Body of pancreas (tissue), 4 donors: Measurements from ENCODE around the gene DPEP2. TPM values are rescaled to one million over a fixed set of nuclear protein-coding genes. Genes with fewer than 3 reads are reported as not detected.

Source experiments
- ATAC-seq: fragments of 150-250 bp; one replicate; pipeline ENCODE4 v1.9.1; 2016
- DNase-seq, 4 donors: peaks; one replicate each; pipeline ENCODE4 v3.0.0-alpha.2; 2019
- H3K27ac ChIP-seq, 4 donors: fragments of 200-600 bp; sonication (generic); 1 replicate in 3 of 4; 2 replicates in 1 of 4; pipeline versions ENCODE4 v1.5.1 to v1.6.1; 2016 to 2019; ENCODE audit warnings: mild to moderate bottlenecking in 1 of 4, mixed read lengths in 1 of 4, moderate library complexity in 1 of 4
- H3K27me3 ChIP-seq, 2 donors: fragments of 200-600 bp; sonication (generic); one replicate each; pipeline ENCODE4 v1.6.0; 2016; ENCODE audit warnings: mild to moderate bottlenecking in 1 of 2
- H3K36me3 ChIP-seq, 2 donors: fragments of 200-600 bp; sonication (generic); replicated peaks in 1 of 2; 2 replicates each; pipeline ENCODE4 v1.5.1; 2016; ENCODE audit warnings: low read depth in 2 of 2; ENCODE audit not compliant: insufficient read depth in 1 of 2
- H3K4me1 ChIP-seq: fragments of 200-600 bp; sonication (generic); one replicate; pipeline ENCODE4 v1.6.0; 2016
- H3K4me3 ChIP-seq, 2 donors: fragments of 200-600 bp; sonication (generic); 1 replicate in 1 of 2; 2 replicates in 1 of 2; pipeline ENCODE4 v1.5.1; 2016 to 2019
- H3K9me3 ChIP-seq, 3 donors: fragments of 200-600 bp; sonication (generic); 1 replicate in 2 of 3; 2 replicates in 1 of 3; pipeline ENCODE4 v1.5.1; 2016
- POLR2A ChIP-seq, 3 donors: fragments of 450-650 bp; IDR thresholded peaks; one replicate each; pipeline ENCODE4 v1.6.1; 2016; ENCODE audit warnings: antibody characterized with exemption in 3 of 3, mild to moderate bottlenecking in 2 of 3
- whole genome bisulfite sequencing, 2 donors: methylation state at CpG; one replicate each; pipeline ENCODE4 v1.1.5; 2017; 5-methylcytosine and 5-hydroxymethylcytosine counted together
- intact Hi-C: fragments of 100-400 bp; cut with DNase I; formaldehyde crosslinking; loops from one replicate; pipeline ENCODE4 v1.15.1; 2023
- total RNA-seq, 2 donors: library from RNA; depleted of rRNA; stranded (reverse); fragments of >200 nt; gene quantifications; one replicate each; pipeline ENCODE4 v1.1.0, GENCODE V29; 2016
- TF ChIP-seq, protein P1 (sequence below), 7 experiments: fragments of 450-650 bp in 4 of 7; fragments of 200-600 bp in 3 of 7; sonication (generic) in 3 of 7; IDR thresholded peaks; one replicate each; pipeline ENCODE4 v1.5.1; 2016 to 2019; ENCODE audit warnings: antibody characterized with exemption in 7 of 7

Gene DPEP2
- total RNA-seq, 2 donors from 2014 or later, result 0.78 to 1.3 TPM

DNA sequence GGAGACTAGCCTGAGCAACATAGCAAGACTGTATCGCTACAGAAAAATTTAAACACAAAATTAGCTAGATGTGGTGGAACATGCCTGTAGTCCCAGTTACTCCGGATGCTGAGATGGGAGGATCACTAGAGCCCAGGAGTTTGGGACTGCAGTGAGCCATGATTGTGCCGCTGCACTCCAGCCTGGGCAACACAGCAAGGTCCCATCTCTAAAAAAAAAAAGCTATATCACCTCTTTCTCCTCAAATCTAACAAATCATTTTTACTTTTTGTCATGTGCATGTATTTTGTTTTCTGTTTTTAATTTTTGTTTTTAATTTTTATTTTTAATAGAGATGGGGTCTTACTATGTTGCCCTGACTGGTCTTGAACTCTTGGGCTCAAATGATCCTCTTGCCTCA, 29.7 kb upstream of the DPEP2 start:
- Histone ChIP-seq H3K4me3 (no peak overlapping the region), H3K27ac (no peak overlapping the region), H3K36me3 (no peaks in the 10 kb centered on the region), H3K9me3 (no peaks in the 10 kb centered on the region), H3K27me3 (no peaks in the 10 kb centered on the region), H3K4me1 (peaks cover 3% of the 10 kb centered on the region)
- ATAC-seq (no peak), DNase-seq (no peak)
- 93 to 97% methylated on average over 3 of the region's 3 CpGs for WGBS, 2 donors
- intact Hi-C loops, result no loop called here
- TF ChIP-seq, protein P1, sequence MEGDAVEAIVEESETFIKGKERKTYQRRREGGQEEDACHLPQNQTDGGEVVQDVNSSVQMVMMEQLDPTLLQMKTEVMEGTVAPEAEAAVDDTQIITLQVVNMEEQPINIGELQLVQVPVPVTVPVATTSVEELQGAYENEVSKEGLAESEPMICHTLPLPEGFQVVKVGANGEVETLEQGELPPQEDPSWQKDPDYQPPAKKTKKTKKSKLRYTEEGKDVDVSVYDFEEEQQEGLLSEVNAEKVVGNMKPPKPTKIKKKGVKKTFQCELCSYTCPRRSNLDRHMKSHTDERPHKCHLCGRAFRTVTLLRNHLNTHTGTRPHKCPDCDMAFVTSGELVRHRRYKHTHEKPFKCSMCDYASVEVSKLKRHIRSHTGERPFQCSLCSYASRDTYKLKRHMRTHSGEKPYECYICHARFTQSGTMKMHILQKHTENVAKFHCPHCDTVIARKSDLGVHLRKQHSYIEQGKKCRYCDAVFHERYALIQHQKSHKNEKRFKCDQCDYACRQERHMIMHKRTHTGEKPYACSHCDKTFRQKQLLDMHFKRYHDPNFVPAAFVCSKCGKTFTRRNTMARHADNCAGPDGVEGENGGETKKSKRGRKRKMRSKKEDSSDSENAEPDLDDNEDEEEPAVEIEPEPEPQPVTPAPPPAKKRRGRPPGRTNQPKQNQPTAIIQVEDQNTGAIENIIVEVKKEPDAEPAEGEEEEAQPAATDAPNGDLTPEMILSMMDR (IDR thresholded peaks at IDR 0.05), result no peak
- no peak for TF ChIP-seq POLR2A (IDR thresholded peaks at IDR 0.05)

DNA sequence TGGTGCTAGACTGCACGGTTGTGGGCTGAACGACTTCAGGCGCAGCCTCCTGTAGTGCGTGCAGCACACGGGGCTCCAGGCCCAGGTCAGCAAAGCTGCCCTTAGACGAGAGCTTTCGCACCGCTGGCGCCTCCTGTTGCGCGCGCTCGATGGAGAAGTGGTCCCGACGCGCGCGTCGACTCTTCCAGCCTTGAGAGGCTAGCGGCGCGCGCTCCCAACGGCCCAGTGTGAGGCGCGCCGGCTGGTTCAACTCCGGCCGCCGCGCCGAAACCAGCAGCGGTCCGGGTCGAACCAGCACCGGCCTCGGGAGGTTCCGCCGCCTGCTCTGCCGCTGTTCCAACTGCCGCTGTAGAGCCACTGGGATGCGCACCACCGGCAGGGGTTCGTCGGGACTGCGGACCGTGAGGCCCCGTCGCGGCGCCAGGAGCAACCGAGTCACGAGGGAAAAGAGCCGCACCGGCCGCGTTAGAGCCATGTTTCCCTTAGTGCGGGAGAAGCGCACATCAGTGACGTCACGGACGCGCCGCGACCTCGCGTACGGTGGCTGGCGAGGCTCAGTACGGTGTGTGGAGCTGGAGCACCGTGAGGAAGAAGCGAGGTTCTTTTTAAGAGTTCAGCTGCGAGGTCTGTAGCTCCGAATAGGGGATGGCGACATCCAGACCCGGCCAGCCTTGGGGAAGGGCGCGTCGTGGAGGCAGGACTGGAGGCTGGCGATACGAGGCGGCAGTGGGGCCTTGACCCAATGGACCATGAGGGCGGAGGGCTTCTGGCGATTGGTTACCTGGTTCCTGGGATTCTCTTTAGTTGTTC, 23.6 kb upstream of the DPEP2 start, which contains the start of the genes DDX28 and DUS2:
Gene DDX28, minus strand, starts transcription at position 505 of the 810 bp plus-strand sequence. Its CDS starts 30 bp downstream, at position 475.
Gene DUS2, plus strand, starts transcription at position 557 of the 810 bp plus-strand sequence. CDS start 14,740 bp downstream, outside the sequence.
- 0 to 1% methylated on average over 1 to 75 of the region's 84 CpGs for WGBS, 2 donors
- peaks cover 26% of the 10 kb centered on the region for H3K4me1 ChIP-seq
- peak within 1 kb of the TSS; percentile 55 to 83 (median 68) for H3K27ac ChIP-seq
- TF ChIP-seq, protein P1 (IDR thresholded peaks at IDR 0.05), result peak in 2 of 7 experiments; percentile 6 to 20
- TF ChIP-seq POLR2A (IDR thresholded peaks at IDR 0.05), result peak; percentile 29 to 71 (median 66)
- H3K27me3 ChIP-seq, result no peaks in the 10 kb centered on the region
- peak within 1 kb of the TSS; percentile 68 to 93 for H3K4me3 ChIP-seq
- DNase-seq (peak; percentile 90 to 93 (median 93)), ATAC-seq (peak; percentile 98)
- no peaks in the 10 kb centered on the region for H3K9me3 ChIP-seq
- intact Hi-C loops, result no loop called here
- no peaks in the 10 kb centered on the region for H3K36me3 ChIP-seq

DNA sequence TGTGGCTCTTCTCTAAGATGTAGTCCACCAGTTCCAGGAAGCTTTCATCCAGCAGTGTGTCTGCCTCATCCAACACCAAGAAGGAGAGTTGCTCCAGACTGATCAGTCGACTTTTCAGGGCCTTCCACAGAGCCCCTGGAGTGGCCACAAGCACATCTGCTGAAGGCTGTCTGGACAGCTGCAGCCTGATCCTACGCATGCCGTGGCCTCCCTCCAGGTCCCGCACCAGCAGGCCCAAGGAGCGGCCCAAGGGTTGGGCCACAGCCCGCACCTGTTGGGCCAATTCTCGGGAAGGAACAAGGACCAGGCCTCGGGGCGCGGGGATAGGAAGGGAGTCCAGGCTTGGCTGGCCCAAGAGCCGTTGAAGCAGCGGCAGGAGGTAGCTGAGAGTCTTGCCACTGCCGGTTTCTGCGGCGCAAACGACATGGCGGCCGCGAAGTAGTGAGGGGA, 23.0 kb upstream of the DPEP2 start:
- Histone ChIP-seq H3K27ac (peak overlapping the region; percentile 55 to 83 (median 68)), H3K36me3 (no peaks in the 10 kb centered on the region), H3K4me1 (peaks cover 26% of the 10 kb centered on the region), H3K4me3 (peak overlapping the region; percentile 68 to 93), H3K9me3 (no peaks in the 10 kb centered on the region), H3K27me3 (no peaks in the 10 kb centered on the region)
- WGBS, 2 donors, result 5 to 13% methylated on average over 10 to 19 of the region's 19 CpGs
- ATAC-seq (no peak), DNase-seq (peak in 2 of 4 donors; percentile 12 to 14)
- intact Hi-C loops, result no loop called here
- no peak for TF ChIP-seq POLR2A (IDR thresholded peaks at IDR 0.05)
- TF ChIP-seq, protein P1 (IDR thresholded peaks at IDR 0.05), result no peak

DNA sequence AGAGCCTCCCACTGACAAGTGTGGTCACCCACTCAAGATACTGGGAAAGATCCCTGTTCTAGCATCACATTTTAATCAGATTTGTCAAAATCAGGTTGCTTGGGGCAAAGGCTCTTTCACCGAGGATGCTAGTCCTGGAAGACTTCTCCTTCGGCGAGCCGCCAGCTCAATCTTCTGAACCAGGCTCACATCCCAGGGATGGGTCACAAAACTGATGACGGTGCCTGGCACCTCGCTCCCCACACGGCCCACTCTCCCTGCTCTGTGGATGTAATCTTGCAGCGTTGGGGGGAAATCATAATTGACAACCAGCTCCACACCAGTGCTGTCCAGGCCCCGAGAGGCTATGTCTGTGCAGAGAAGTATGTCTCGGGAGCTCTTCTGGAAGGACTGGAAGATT, 22.2 kb upstream of the DPEP2 start:
- no peak overlapping the region for H3K4me3 ChIP-seq
- TF ChIP-seq POLR2A (IDR thresholded peaks at IDR 0.05), result no peak
- TF ChIP-seq, protein P1 (IDR thresholded peaks at IDR 0.05), result no peak
- no peaks in the 10 kb centered on the region for H3K36me3 ChIP-seq
- DNase-seq (no peak), ATAC-seq (no peak)
- H3K9me3 ChIP-seq, result no peaks in the 10 kb centered on the region
- intact Hi-C loops, result no loop called here
- no peaks in the 10 kb centered on the region for H3K27me3 ChIP-seq
- no peak overlapping the region for H3K27ac ChIP-seq
- H3K4me1 ChIP-seq, result peaks cover 26% of the 10 kb centered on the region
- 88 to 100% methylated on average over 2 to 10 of the region's 10 CpGs for WGBS, 2 donors
